ENCODE results near the gene ARL8A.

DNA sequence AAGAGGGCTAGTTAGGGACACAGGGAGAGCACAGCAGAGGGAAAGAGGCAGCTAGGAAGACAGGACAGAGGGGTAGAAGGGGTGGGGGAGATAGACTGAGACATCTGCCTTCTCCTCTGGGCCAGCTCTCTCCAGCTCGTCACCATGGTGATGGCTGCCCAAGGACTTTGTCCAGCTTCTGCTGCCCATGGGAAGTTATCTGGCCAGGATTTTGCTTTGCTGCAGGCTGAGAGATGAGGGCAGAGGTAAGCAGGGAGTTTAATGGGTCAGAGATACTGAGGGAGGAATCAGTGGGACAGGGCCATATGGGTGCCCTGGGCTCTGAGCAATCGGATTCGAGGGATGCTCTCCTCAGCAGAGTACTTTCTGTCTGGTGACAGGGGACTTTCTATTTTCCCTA, 56.3 kb downstream of the ARL8A start:
- TF ChIP-seq RFX5 (IDR thresholded peaks at IDR 0.05; ENCODE audit: low read depth, low read length) (no peak), CBX5 (IDR thresholded peaks at IDR 0.05; ENCODE audit: low read depth) (no peak), FOXM1 (IDR thresholded peaks at IDR 0.05; ENCODE audit: low read depth, low read length) (no peak), EP300 (IDR thresholded peaks at IDR 0.05; ENCODE audit: borderline replicate concordance in 1 of 2, control insufficient read depth in 1 of 2, low read depth in 2 of 2, low read length in 2 of 2) (no peak), EZH2 (IDR thresholded peaks at IDR 0.05; ENCODE audit: borderline replicate concordance, control insufficient read depth, low read depth, low read length) (no peak), HDAC2 (IDR thresholded peaks at IDR 0.05) (no peak), SIN3A (IDR thresholded peaks at IDR 0.05; ENCODE audit: low read depth, low read length) (no peak)
- TF ChIP-seq, protein P1, sequence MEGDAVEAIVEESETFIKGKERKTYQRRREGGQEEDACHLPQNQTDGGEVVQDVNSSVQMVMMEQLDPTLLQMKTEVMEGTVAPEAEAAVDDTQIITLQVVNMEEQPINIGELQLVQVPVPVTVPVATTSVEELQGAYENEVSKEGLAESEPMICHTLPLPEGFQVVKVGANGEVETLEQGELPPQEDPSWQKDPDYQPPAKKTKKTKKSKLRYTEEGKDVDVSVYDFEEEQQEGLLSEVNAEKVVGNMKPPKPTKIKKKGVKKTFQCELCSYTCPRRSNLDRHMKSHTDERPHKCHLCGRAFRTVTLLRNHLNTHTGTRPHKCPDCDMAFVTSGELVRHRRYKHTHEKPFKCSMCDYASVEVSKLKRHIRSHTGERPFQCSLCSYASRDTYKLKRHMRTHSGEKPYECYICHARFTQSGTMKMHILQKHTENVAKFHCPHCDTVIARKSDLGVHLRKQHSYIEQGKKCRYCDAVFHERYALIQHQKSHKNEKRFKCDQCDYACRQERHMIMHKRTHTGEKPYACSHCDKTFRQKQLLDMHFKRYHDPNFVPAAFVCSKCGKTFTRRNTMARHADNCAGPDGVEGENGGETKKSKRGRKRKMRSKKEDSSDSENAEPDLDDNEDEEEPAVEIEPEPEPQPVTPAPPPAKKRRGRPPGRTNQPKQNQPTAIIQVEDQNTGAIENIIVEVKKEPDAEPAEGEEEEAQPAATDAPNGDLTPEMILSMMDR (IDR thresholded peaks at IDR 0.05 in 2 of 3, conservative IDR thresholded peaks at IDR 0.05 in 1 of 3; ENCODE audit: control insufficient read depth in 2 of 3, extremely low read depth in 1 of 3, insufficient read depth in 1 of 3, low read depth in 3 of 3, low read length in 3 of 3): no peak

Data from GM12878 (cell line).